Measurements from ENCODE around the gene F2.

Gene F2

GRCh38 chr11:46741600-46742484 is 22.8 kb downstream of the F2 start:
- no peak overlapping the region for H3K27ac ChIP-seq (ENCODE audit: low read depth, low read length)

GRCh38 chr11:46743043-46743442 is 24.0 kb downstream of the F2 start:
- Histone ChIP-seq H3K4me1 (ENCODE audit: control insufficient read depth in 1 of 2, insufficient read depth in 2 of 2, low read length in 2 of 2) (no peaks in the 10 kb centered on the region), H3K27me3 (ENCODE audit: control insufficient read depth in 1 of 2, insufficient read depth in 2 of 2, low read length in 2 of 2) (no peaks in the 10 kb centered on the region), H3K9me3 (ENCODE audit: control insufficient read depth in 1 of 2, low read length in 2 of 2) (no peaks in the 10 kb centered on the region), H3K27ac (ENCODE audit: low read depth, low read length) (no peak overlapping the region), H3K36me3 (ENCODE audit: control insufficient read depth in 1 of 2, insufficient read depth in 2 of 2, low read length in 2 of 2) (peaks cover 28 to 65% of the 10 kb centered on the region in 2 donors), H3K4me3 (ENCODE audit: low read depth in 1 of 2, low read length in 2 of 2) (no peak overlapping the region), H3K9ac (ENCODE audit: low read depth in 1 of 2, low read length in 2 of 2) (no peak overlapping the region)

More at GRCh38 chr11:46741600-46742484, 22.8 kb downstream of the F2 start:
- H3K4me1 ChIP-seq (ENCODE audit: control insufficient read depth in 1 of 2, insufficient read depth in 2 of 2, low read length in 2 of 2): no peaks in the 10 kb centered on the region
- no peaks in the 10 kb centered on the region for H3K9me3 ChIP-seq (ENCODE audit: control insufficient read depth in 1 of 2, low read length in 2 of 2)
- H3K27me3 ChIP-seq (ENCODE audit: control insufficient read depth in 1 of 2, insufficient read depth in 2 of 2, low read length in 2 of 2): no peaks in the 10 kb centered on the region
- no peak overlapping the region for H3K4me3 ChIP-seq (ENCODE audit: low read depth in 1 of 2, low read length in 2 of 2)
- no peak overlapping the region for H3K9ac ChIP-seq (ENCODE audit: low read depth in 1 of 2, low read length in 2 of 2)
- H3K36me3 ChIP-seq (ENCODE audit: control insufficient read depth in 1 of 2, insufficient read depth in 2 of 2, low read length in 2 of 2): peaks cover 28 to 54% of the 10 kb centered on the region in 2 donors

- Histone ChIP-seq H3K4me1 (ENCODE audit: control insufficient read depth in 1 of 2, insufficient read depth in 2 of 2, low read length in 2 of 2) (no peaks in the 10 kb centered on the region), H3K27ac (ENCODE audit: low read depth, low read length) (no peak overlapping the region), H3K9me3 (ENCODE audit: control insufficient read depth in 1 of 2, low read length in 2 of 2) (no peaks in the 10 kb centered on the region), H3K9ac (ENCODE audit: low read depth in 1 of 2, low read length in 2 of 2) (no peak overlapping the region), H3K36me3 (ENCODE audit: control insufficient read depth in 1 of 2, insufficient read depth in 2 of 2, low read length in 2 of 2) (peaks cover 28 to 68% of the 10 kb centered on the region in 2 donors), H3K4me3 (ENCODE audit: low read depth in 1 of 2, low read length in 2 of 2) (no peak overlapping the region), H3K27me3 (ENCODE audit: control insufficient read depth in 1 of 2, insufficient read depth in 2 of 2, low read length in 2 of 2) (no peaks in the 10 kb centered on the region)
Measured at GRCh38 chr11:46743693-46744339, 24.8 kb downstream of the F2 start.

- H3K9me3 ChIP-seq (ENCODE audit: control insufficient read depth in 1 of 2, low read length in 2 of 2): no peaks in the 10 kb centered on the region
- no peaks in the 10 kb centered on the region for H3K4me1 ChIP-seq (ENCODE audit: control insufficient read depth in 1 of 2, insufficient read depth in 2 of 2, low read length in 2 of 2)
- no peak overlapping the region for H3K9ac ChIP-seq (ENCODE audit: low read depth in 1 of 2, low read length in 2 of 2)
- H3K4me3 ChIP-seq (ENCODE audit: low read depth in 1 of 2, low read length in 2 of 2): no peak overlapping the region
- H3K36me3 ChIP-seq (ENCODE audit: control insufficient read depth in 1 of 2, insufficient read depth in 2 of 2, low read length in 2 of 2): peaks cover 33 to 77% of the 10 kb centered on the region in 2 donors
- no peak overlapping the region for H3K27ac ChIP-seq (ENCODE audit: low read depth, low read length)
- no peaks in the 10 kb centered on the region for H3K27me3 ChIP-seq (ENCODE audit: control insufficient read depth in 1 of 2, insufficient read depth in 2 of 2, low read length in 2 of 2)
Measured at GRCh38 chr11:46745328-46745727, 26.3 kb downstream of the F2 start.

- no peaks in the 10 kb centered on the region for H3K9me3 ChIP-seq (ENCODE audit: control insufficient read depth in 1 of 2, low read length in 2 of 2)
- no peak overlapping the region for H3K27ac ChIP-seq (ENCODE audit: low read depth, low read length)
- H3K4me3 ChIP-seq (ENCODE audit: low read depth in 1 of 2, low read length in 2 of 2): no peak overlapping the region
- no peak overlapping the region for H3K9ac ChIP-seq (ENCODE audit: low read depth in 1 of 2, low read length in 2 of 2)
- H3K4me1 ChIP-seq (ENCODE audit: control insufficient read depth in 1 of 2, insufficient read depth in 2 of 2, low read length in 2 of 2): no peaks in the 10 kb centered on the region
- H3K36me3 ChIP-seq (ENCODE audit: control insufficient read depth in 1 of 2, insufficient read depth in 2 of 2, low read length in 2 of 2): peaks cover 39 to 84% of the 10 kb centered on the region in 2 donors
- H3K27me3 ChIP-seq (ENCODE audit: control insufficient read depth in 1 of 2, insufficient read depth in 2 of 2, low read length in 2 of 2): no peaks in the 10 kb centered on the region
Measured at GRCh38 chr11:46745995-46746394, 27.0 kb downstream of the F2 start.

GRCh38 chr11:46747150-46747549 is 28.1 kb downstream of the F2 start:
- Histone ChIP-seq H3K4me3 (ENCODE audit: low read depth in 1 of 2, low read length in 2 of 2) (no peak overlapping the region), H3K9me3 (ENCODE audit: control insufficient read depth in 1 of 2, low read length in 2 of 2) (no peaks in the 10 kb centered on the region), H3K36me3 (ENCODE audit: control insufficient read depth in 1 of 2, insufficient read depth in 2 of 2, low read length in 2 of 2) (peaks cover 43 to 83% of the 10 kb centered on the region in 2 donors), H3K27me3 (ENCODE audit: control insufficient read depth in 1 of 2, insufficient read depth in 2 of 2, low read length in 2 of 2) (no peaks in the 10 kb centered on the region), H3K4me1 (ENCODE audit: control insufficient read depth in 1 of 2, insufficient read depth in 2 of 2, low read length in 2 of 2) (no peaks in the 10 kb centered on the region), H3K27ac (ENCODE audit: low read depth, low read length) (no peak overlapping the region), H3K9ac (ENCODE audit: low read depth in 1 of 2, low read length in 2 of 2) (no peak overlapping the region)

- H3K36me3 ChIP-seq (ENCODE audit: control insufficient read depth in 1 of 2, insufficient read depth in 2 of 2, low read length in 2 of 2): peaks cover 40 to 78% of the 10 kb centered on the region in 2 donors
- no peak overlapping the region for H3K27ac ChIP-seq (ENCODE audit: low read depth, low read length)
- H3K9ac ChIP-seq (ENCODE audit: low read depth in 1 of 2, low read length in 2 of 2): no peak overlapping the region
Measured at GRCh38 chr11:46755962-46756361, 36.9 kb downstream of the F2 start.

GRCh38 chr11:46759196-46759595 is 40.2 kb downstream of the F2 start:
- H3K36me3 ChIP-seq (ENCODE audit: control insufficient read depth in 1 of 2, insufficient read depth in 2 of 2, low read length in 2 of 2): peaks cover 43 to 87% of the 10 kb centered on the region in 2 donors
- no peak overlapping the region for H3K4me3 ChIP-seq (ENCODE audit: low read depth in 1 of 2, low read length in 2 of 2)
- H3K27me3 ChIP-seq (ENCODE audit: control insufficient read depth in 1 of 2, insufficient read depth in 2 of 2, low read length in 2 of 2): no peaks in the 10 kb centered on the region
- H3K27ac ChIP-seq (ENCODE audit: low read depth, low read length): no peak overlapping the region
- H3K9ac ChIP-seq (ENCODE audit: low read depth in 1 of 2, low read length in 2 of 2): no peak overlapping the region
- no peaks in the 10 kb centered on the region for H3K9me3 ChIP-seq (ENCODE audit: control insufficient read depth in 1 of 2, low read length in 2 of 2)
- no peaks in the 10 kb centered on the region for H3K4me1 ChIP-seq (ENCODE audit: control insufficient read depth in 1 of 2, insufficient read depth in 2 of 2, low read length in 2 of 2)

More at GRCh38 chr11:46755962-46756361, 36.9 kb downstream of the F2 start:
- H3K27me3 ChIP-seq (ENCODE audit: control insufficient read depth in 1 of 2, insufficient read depth in 2 of 2, low read length in 2 of 2): no peaks in the 10 kb centered on the region
- no peak overlapping the region for H3K4me3 ChIP-seq (ENCODE audit: low read depth in 1 of 2, low read length in 2 of 2)
- no peaks in the 10 kb centered on the region for H3K4me1 ChIP-seq (ENCODE audit: control insufficient read depth in 1 of 2, insufficient read depth in 2 of 2, low read length in 2 of 2)
- H3K9me3 ChIP-seq (ENCODE audit: control insufficient read depth in 1 of 2, low read length in 2 of 2): no peaks in the 10 kb centered on the region

- Histone ChIP-seq H3K9me3 (ENCODE audit: control insufficient read depth in 1 of 2, low read length in 2 of 2) (no peaks in the 10 kb centered on the region), H3K36me3 (ENCODE audit: control insufficient read depth in 1 of 2, insufficient read depth in 2 of 2, low read length in 2 of 2) (peaks cover 39 to 83% of the 10 kb centered on the region in 2 donors), H3K27ac (ENCODE audit: low read depth, low read length) (no peak overlapping the region), H3K4me3 (ENCODE audit: low read depth in 1 of 2, low read length in 2 of 2) (no peak overlapping the region), H3K4me1 (ENCODE audit: control insufficient read depth in 1 of 2, insufficient read depth in 2 of 2, low read length in 2 of 2) (no peaks in the 10 kb centered on the region), H3K27me3 (ENCODE audit: control insufficient read depth in 1 of 2, insufficient read depth in 2 of 2, low read length in 2 of 2) (no peaks in the 10 kb centered on the region), H3K9ac (ENCODE audit: low read depth in 1 of 2, low read length in 2 of 2) (no peak overlapping the region)
Measured at GRCh38 chr11:46760429-46761128, 41.6 kb downstream of the F2 start.

- H3K9me3 ChIP-seq (ENCODE audit: control insufficient read depth in 1 of 2, low read length in 2 of 2): no peaks in the 10 kb centered on the region
- H3K9ac ChIP-seq (ENCODE audit: low read depth in 1 of 2, low read length in 2 of 2): no peak overlapping the region
- no peak overlapping the region for H3K4me3 ChIP-seq (ENCODE audit: low read depth in 1 of 2, low read length in 2 of 2)
- no peaks in the 10 kb centered on the region for H3K4me1 ChIP-seq (ENCODE audit: control insufficient read depth in 1 of 2, insufficient read depth in 2 of 2, low read length in 2 of 2)
- no peaks in the 10 kb centered on the region for H3K27me3 ChIP-seq (ENCODE audit: control insufficient read depth in 1 of 2, insufficient read depth in 2 of 2, low read length in 2 of 2)
- no peak overlapping the region for H3K27ac ChIP-seq (ENCODE audit: low read depth, low read length)
- peaks cover 33 to 81% of the 10 kb centered on the region in 2 donors for H3K36me3 ChIP-seq (ENCODE audit: control insufficient read depth in 1 of 2, insufficient read depth in 2 of 2, low read length in 2 of 2)
Measured at GRCh38 chr11:46761807-46762206, 42.8 kb downstream of the F2 start.

Data from duodenal mucosa (tissue), 2 donors.